GM04503 (cell line): Measurements from ENCODE around the gene ACTR1B.
A peak's percentile ranks its signal among the peaks of the same experiment; 100 is the strongest.
"Not testable (repeated sequence)": the region's sequence is repeated elsewhere in the genome, so short reads cannot be mapped to it uniquely, and the experiment has no call there.

Experiments
- DNase-seq: peaks from one replicate; pipeline ENCODE4 v3.0.0-alpha.2; 2012; ENCODE audit warnings: low read depth

Gene ACTR1B

GRCh38 chr2:97688062-97688827 lies 24.4 kb upstream of the ACTR1B start:
- DNase-seq, result no peak

GRCh38 chr2:97687235-97687634 lies 23.4 kb upstream of the ACTR1B start:
- DNase-seq, result not testable (repeated sequence)

GRCh38 chr2:97678298-97678697 lies 14.5 kb upstream of the ACTR1B start:
- no peak for DNase-seq

- no peak for DNase-seq
Observed at GRCh38 chr2:97677480-97677879, 13.6 kb upstream of the ACTR1B start.

- DNase-seq, result no peak
Observed at GRCh38 chr2:97676620-97677019, 12.8 kb upstream of the ACTR1B start.

GRCh38 chr2:97675430-97676113 lies 11.7 kb upstream of the ACTR1B start:
- no peak for DNase-seq

GRCh38 chr2:97673915-97674283 lies 10.1 kb upstream of the ACTR1B start:
- no peak for DNase-seq

GRCh38 chr2:97673182-97673914 lies 9.5 kb upstream of the ACTR1B start:
- no peak for DNase-seq

GRCh38 chr2:97672606-97673140 lies 8.8 kb upstream of the ACTR1B start:
- DNase-seq, result not testable (repeated sequence)

- no peak for DNase-seq
Observed at GRCh38 chr2:97671526-97671925, 7.7 kb upstream of the ACTR1B start.

- no peak for DNase-seq
Observed at GRCh38 chr2:97670471-97670870, 6.6 kb upstream of the ACTR1B start.

GRCh38 chr2:97669448-97669847 lies 5.6 kb upstream of the ACTR1B start, which contains the start of gene C2orf92:
C2orf92 (plus strand) TSS chr2:97669713; CDS start chr2:97669789, 76 bp downstream.
- DNase-seq, result no peak

- DNase-seq, result no peak
Observed at GRCh38 chr2:97664636-97664970, 759 bp upstream of the ACTR1B start.

GRCh38 chr2:97663626-97663961 lies 250 bp downstream of the ACTR1B start:
- no peak for DNase-seq

- peak; percentile 70 for DNase-seq
Observed at GRCh38 chr2:97662895-97663625, 784 bp downstream of the ACTR1B start.

- DNase-seq, result no peak
Observed at GRCh38 chr2:97662386-97662894, 1.4 kb downstream of the ACTR1B start.

GRCh38 chr2:97661927-97662326 lies 1.9 kb downstream of the ACTR1B start:
- no peak for DNase-seq

- no peak for DNase-seq
Observed at GRCh38 chr2:97660775-97661389, 3.0 kb downstream of the ACTR1B start.

GRCh38 chr2:97660044-97660774 lies 3.6 kb downstream of the ACTR1B start:
- no peak for DNase-seq

- no peak for DNase-seq
Observed at GRCh38 chr2:97659256-97660043, 4.4 kb downstream of the ACTR1B start.
